Measurements from ENCODE around the gene IKBKE. TPM values are rescaled to one million over a fixed set of nuclear protein-coding genes. Genes with fewer than 3 reads are reported as not detected.

Gene IKBKE
- total and polyA plus RNA-seq, 10 of the 15 experiments (the other 5 are each of a cell fraction or from before 2014, with no cell fraction given) = 12.8 to 35.1 (median 23.1) TPM

- no peak for TF ChIP-seq ELK1 (IDR thresholded peaks at IDR 0.05; ENCODE audit: low read depth, low read length)
- TF ChIP-seq POLR2AphosphoS5 (IDR thresholded peaks at IDR 0.05; ENCODE audit: low read length) = peak; percentile 49; the same call in 1 of the 2 replicates
- no peak for TF ChIP-seq STAT3 (IDR thresholded peaks at IDR 0.05; ENCODE audit: low read depth, low read length)
- TF ChIP-seq NFYA (IDR thresholded peaks at IDR 0.05; ENCODE audit: borderline replicate concordance, low read depth, low read length) = no peak
- TF ChIP-seq USF1 (IDR thresholded peaks at IDR 0.05; ENCODE audit: borderline replicate concordance, extremely low read length, insufficient read depth, low read depth, low read length) = no peak
- TF ChIP-seq, protein P1, sequence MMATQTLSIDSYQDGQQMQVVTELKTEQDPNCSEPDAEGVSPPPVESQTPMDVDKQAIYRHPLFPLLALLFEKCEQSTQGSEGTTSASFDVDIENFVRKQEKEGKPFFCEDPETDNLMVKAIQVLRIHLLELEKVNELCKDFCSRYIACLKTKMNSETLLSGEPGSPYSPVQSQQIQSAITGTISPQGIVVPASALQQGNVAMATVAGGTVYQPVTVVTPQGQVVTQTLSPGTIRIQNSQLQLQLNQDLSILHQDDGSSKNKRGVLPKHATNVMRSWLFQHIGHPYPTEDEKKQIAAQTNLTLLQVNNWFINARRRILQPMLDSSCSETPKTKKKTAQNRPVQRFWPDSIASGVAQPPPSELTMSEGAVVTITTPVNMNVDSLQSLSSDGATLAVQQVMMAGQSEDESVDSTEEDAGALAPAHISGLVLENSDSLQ (IDR thresholded peaks at IDR 0.05) = no peak
- no peak for TF ChIP-seq MYC (IDR thresholded peaks at IDR 0.05; ENCODE audit: insufficient read depth, insufficient read length, insufficient replicate concordance, low read length, severe bottlenecking)
- TF ChIP-seq IRF4 (IDR thresholded peaks at IDR 0.05; ENCODE audit: low read depth, low read length) = no peak
- no peak for TF ChIP-seq NBN (IDR thresholded peaks at IDR 0.05)
- TF ChIP-seq YY1 (IDR thresholded peaks at IDR 0.05; ENCODE audit: low read depth, low read length) = 0 out of 2 replicates have a peak, but pooled peaks have one; percentile 27
- TF ChIP-seq ETV6 (conservative IDR thresholded peaks at IDR 0.05 in 1 of 2, IDR thresholded peaks at IDR 0.05 in 1 of 2; ENCODE audit: borderline replicate concordance in 1 of 2, low read depth in 1 of 2) = 0 out of 4 replicates have a peak, but pooled peaks of 1 of the 2 experiments have one; percentile 1
- TF ChIP-seq TCF3 (IDR thresholded peaks at IDR 0.05; ENCODE audit: borderline replicate concordance, insufficient read depth, low read depth, low read length) = peak; percentile 70; the same call in 1 of the 2 replicates
- peak; percentile 57 for TF ChIP-seq POLR2A (IDR thresholded peaks at IDR 0.05; ENCODE audit: low read depth, low read length)
- TF ChIP-seq SIX5 (IDR thresholded peaks at IDR 0.05; ENCODE audit: low read depth, low read length, severe bottlenecking) = no peak
- no peak for TF ChIP-seq SREBF1 (IDR thresholded peaks at IDR 0.05; ENCODE audit: low read length)
- TF ChIP-seq PAX8 (IDR thresholded peaks at IDR 0.05) = no peak
- no peak for TF ChIP-seq ZNF592 (IDR thresholded peaks at IDR 0.05)
- TF ChIP-seq ZBTB4 (CRISPR knock-in tag; IDR thresholded peaks at IDR 0.05) = no peak
Measured at GRCh38 chr1:206470692-206471414, 577 bp downstream of the IKBKE start (continued).

Measured in GM12878 (cell line).